Ectodermal cell (in vitro differentiated cells): Measurements from ENCODE around the gene MATN4.

Source experiments
- H3K27ac ChIP-seq: 2 replicates; pipeline ENCODE4 v1.7.0; 2013; ENCODE audit warnings: mild to moderate bottlenecking, low read depth, low read length; ENCODE audit not compliant: insufficient read depth, poor library complexity, severe bottlenecking
- H3K27me3 ChIP-seq: 2 replicates; pipeline ENCODE4 v1.7.0; 2013; ENCODE audit warnings: mild to moderate bottlenecking, low read length; ENCODE audit not compliant: insufficient read depth, control insufficient read depth, poor library complexity, severe bottlenecking
- H3K36me3 ChIP-seq: one replicate; pipeline ENCODE4 v1.7.0; 2013; ENCODE audit warnings: low read length; ENCODE audit not compliant: control insufficient read depth, insufficient read depth
- H3K4me1 ChIP-seq: one replicate; pipeline ENCODE4 v1.7.0; 2013; ENCODE audit warnings: low read length; ENCODE audit not compliant: control insufficient read depth, insufficient read depth
- H3K4me3 ChIP-seq: 2 replicates; pipeline ENCODE4 v1.7.0; 2013; ENCODE audit warnings: low read depth, low read length, control low read depth; ENCODE audit not compliant: insufficient read depth
- H3K9me3 ChIP-seq: 2 replicates; pipeline ENCODE4 v1.7.0; 2013; ENCODE audit warnings: mild to moderate bottlenecking, low read length, moderate library complexity; ENCODE audit not compliant: control insufficient read depth
- WGBS, 2 experiments: methylation state at CpG; one replicate each; pipeline ENCODE4 v1.1.7; 2013; ENCODE audit warnings: missing lambda C conversion rate in 2 of 2; 5-methylcytosine and 5-hydroxymethylcytosine counted together

Gene MATN4

DNA sequence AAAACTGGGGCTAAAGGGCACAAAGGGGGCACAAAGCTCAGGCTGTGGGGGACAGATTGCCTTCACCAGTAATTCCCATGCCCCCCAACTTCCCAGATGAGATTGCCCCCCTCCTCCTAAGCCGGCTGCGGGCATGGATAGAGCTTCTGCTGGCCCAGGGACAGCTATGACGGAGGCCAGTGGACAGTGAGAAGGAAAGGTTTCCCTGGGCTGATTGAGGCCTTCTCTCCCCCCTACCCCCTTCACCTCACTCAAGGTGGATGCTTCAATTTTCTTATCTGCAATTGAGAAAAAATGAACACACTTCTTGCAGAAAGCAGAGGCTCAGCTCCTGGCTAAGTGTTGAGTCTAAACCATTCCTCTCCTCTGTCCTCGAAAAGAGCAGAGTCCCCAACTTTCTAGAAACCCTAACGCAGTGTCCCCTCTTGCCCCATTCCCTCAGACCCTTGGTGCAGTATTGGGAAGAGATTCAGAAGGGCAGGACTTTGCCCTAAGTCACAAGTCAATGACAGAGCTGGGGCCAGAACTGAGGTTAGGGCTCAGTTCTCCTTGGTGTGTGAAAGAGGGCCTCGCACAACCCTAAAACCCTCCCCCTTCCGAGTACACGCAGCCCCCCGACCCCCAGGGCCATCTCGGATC, 39.3 kb upstream of the MATN4 start:
- H3K9me3 ChIP-seq: no peaks in the 10 kb centered on the region
- H3K4me1 ChIP-seq: peaks cover 47% of the 10 kb centered on the region
- H3K27ac ChIP-seq: no peak overlapping the region
- peak overlapping the region; percentile 64 for H3K4me3 ChIP-seq
- H3K27me3 ChIP-seq: no peaks in the 10 kb centered on the region
- 4 to 8% methylated on average over 9 to 10 of the region's 10 CpGs for WGBS, 2 experiments
- no peaks in the 10 kb centered on the region for H3K36me3 ChIP-seq

DNA sequence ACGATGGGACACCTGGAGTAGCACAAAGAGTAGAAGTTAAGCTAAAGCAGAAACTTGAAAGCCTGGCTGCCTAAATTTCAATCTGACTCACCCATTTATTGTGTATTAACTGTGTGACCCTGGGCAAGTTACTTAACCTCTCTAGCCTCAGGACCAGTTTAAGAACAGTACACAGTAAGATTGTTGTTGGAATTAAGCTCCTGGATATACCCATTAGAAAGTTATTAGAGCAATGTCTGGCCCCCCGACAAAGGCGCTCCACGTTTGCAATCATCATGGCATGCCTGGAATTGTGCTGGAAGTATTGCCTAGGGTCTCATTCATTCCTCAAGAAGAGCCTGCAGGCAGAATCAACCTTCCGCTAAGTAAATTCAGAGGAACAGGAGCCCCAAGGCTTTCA, 38.8 kb upstream of the MATN4 start:
- no peak overlapping the region for H3K27ac ChIP-seq
- peaks cover 53% of the 10 kb centered on the region for H3K4me1 ChIP-seq
- WGBS, 2 experiments: 50 to 63% methylated on average over 5 of the region's 5 CpGs
- H3K27me3 ChIP-seq: no peaks in the 10 kb centered on the region
- no peaks in the 10 kb centered on the region for H3K9me3 ChIP-seq
- H3K4me3 ChIP-seq: peak overlapping the region; percentile 64
- no peaks in the 10 kb centered on the region for H3K36me3 ChIP-seq

DNA sequence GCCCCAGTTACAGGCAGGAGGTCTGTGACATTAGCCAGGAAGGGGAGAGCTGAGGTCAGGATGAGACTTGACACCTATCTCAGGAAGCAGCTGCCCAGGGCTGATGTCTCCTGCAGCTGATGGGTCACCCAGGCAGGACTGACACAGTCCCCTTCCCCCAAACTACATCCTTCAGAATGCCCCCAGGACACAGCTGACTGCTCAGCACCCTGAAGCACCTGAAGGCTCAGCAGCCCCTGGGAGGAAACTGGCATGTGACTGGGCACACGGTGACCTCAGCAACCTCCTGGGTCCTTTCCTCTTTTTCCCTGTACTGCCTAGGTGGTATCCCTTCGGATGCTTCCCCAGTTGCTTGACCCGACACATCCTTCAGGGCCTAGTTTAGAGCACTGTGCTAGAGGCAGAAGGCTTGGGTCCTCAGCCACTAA, 38.2 kb upstream of the MATN4 start:
- Histone ChIP-seq H3K27me3 (no peaks in the 10 kb centered on the region), H3K36me3 (no peaks in the 10 kb centered on the region), H3K27ac (no peak overlapping the region), H3K9me3 (no peaks in the 10 kb centered on the region), H3K4me1 (peaks cover 58% of the 10 kb centered on the region), H3K4me3 (no peak overlapping the region)
- WGBS, 2 experiments: 69 to 73% methylated on average over 3 of the region's 3 CpGs

DNA sequence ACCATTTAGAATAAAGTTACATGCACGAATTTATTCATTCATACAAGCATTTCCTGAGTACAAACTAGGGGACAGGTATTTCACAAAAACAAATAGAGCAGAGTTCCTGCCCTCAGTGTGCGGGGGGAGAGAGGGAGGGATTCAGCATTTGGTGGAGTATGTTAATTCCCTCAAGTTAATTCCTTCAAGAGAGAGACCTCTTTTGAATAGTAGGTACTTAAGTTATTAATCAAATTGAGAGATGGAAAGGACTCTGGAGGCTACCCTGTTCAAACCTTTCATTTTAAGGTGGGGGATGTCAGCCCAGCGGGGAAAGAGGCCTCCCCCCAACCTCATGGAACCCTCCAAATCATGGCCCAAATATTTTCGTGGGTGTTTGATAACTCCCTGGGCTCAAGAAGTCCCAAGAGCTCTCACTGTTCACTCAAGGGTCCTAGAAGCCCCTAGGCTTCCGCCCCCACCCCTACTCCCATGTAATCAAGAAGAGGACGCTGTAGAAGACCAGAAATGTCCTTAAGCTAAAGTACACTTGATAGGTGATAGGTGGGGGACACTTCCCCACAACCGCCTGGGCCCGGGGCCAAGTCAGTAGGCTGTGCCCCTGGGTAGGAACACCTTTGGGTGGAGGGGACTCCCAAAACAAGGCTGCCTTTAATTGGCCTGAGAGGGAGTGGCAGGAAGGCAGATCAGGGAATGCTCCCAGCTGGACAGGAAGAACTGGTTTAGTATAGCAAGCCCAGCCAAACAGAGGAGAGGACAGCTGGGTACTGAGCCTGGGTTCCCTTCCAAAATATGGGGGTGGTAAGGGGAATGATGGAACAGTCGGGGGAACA, 37.2 kb upstream of the MATN4 start:
- no peak overlapping the region for H3K4me3 ChIP-seq
- WGBS, 2 experiments: 70 to 71% methylated on average over 7 to 9 of the region's 9 CpGs
- no peaks in the 10 kb centered on the region for H3K27me3 ChIP-seq
- H3K36me3 ChIP-seq: no peaks in the 10 kb centered on the region
- H3K9me3 ChIP-seq: no peaks in the 10 kb centered on the region
- H3K4me1 ChIP-seq: peaks cover 68% of the 10 kb centered on the region
- H3K27ac ChIP-seq: no peak overlapping the region

DNA sequence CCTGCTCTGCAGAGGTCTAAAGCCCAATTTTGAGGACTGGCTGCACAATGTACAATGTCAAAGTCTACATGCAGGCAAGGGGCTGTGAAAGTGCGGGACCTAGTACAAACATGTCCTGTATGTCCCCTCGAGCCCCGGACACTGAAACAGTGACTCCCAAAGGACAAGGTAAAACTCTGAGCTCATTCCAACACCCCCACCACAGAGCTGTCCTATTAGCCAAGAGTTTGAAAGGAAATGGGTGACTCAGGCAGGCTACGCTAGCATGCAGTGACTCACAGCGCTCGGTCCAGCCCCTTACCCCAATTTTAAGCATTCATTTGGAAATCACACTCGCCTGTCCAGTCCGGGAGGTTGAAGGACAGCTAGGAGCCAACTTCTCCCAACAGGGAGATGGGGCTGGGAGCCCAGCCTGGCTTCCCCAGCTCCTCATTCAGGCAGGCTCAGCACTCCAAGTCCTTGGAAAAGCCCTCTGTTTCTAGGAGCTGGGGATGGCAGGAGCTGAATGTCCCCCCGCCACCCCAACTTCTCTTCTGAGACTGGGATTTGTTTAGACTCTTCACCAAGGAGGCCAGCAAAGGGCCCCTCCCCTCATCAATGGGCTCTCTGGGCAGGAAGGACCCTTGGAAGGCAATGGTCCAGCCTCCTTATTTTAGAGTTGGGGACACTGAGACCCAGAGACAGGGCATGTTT, 36.2 kb upstream of the MATN4 start:
- Histone ChIP-seq H3K4me3 (no peak overlapping the region), H3K27ac (no peak overlapping the region), H3K36me3 (no peaks in the 10 kb centered on the region), H3K9me3 (no peaks in the 10 kb centered on the region), H3K27me3 (no peaks in the 10 kb centered on the region), H3K4me1 (peaks cover 68% of the 10 kb centered on the region)
- WGBS, 2 experiments: 66 to 72% methylated on average over 9 of the region's 9 CpGs

DNA sequence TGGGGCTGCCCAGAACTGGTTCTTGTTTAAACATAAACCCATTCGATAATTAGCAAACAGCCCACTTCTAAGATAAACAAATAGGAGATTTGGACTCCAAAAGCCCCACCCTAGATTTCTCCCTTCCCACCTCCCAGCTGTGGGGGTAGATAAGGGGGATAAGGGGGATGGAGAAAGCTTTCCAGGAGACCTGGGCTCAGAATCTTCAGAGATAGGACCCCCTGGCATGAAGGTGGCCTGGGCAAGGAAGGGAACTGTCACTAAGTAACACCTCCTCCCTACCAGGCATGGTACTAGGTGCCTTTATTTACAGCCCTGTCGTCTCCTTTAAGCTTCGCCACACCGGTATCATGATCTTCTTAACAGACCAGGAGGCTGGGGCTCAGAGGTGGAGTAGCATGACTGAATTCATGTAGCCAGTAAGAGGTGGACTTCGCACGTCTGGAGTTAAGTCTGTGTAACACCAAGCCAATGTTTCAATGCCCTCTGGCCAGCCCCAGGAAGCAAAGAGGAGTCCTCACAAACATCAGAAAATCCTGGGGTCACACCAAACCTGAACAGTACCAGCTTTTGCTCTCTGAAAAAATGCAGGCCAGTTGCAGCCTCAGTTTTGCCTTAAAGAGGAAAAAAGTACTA, 35.6 kb upstream of the MATN4 start:
- no peaks in the 10 kb centered on the region for H3K9me3 ChIP-seq
- no peaks in the 10 kb centered on the region for H3K36me3 ChIP-seq
- no peak overlapping the region for H3K27ac ChIP-seq
- no peaks in the 10 kb centered on the region for H3K27me3 ChIP-seq
- H3K4me3 ChIP-seq: no peak overlapping the region
- peaks cover 68% of the 10 kb centered on the region for H3K4me1 ChIP-seq
- WGBS, 2 experiments: 62 to 63% methylated on average over 6 of the region's 6 CpGs

DNA sequence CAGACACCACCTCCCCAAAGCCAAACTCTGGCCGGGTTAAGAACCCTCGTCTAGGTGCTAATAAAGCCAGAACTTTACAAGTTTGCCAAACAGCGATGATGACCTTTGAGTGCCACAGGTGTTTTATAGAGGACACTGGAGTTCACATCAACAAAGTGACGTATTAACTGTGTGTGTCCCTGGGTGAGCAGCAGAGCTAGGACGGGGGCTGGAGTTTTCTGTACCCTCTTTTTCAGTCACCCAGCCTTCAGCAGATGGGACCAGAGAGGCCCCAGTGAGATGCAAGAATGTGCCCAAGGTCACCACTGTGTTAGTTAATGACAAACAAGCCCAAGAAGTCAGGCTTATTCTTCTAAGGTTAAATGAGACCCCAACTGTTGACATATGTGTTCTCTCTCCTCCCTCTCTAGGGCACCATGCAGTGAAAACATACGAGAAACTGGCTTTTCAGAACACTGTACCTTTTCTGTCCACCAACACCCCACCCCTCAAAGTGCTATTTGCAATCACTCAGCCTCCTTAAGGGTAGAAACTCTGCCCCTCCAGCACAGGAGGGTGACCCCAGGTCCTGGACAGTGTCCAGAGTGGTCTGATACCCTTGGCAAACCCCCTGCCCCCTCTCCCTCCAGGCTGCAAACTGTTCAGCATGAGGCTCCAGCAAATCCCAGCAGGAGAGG, 34.9 kb upstream of the MATN4 start:
- Histone ChIP-seq H3K36me3 (no peaks in the 10 kb centered on the region), H3K27ac (no peak overlapping the region), H3K9me3 (no peaks in the 10 kb centered on the region), H3K27me3 (no peaks in the 10 kb centered on the region), H3K4me1 (peaks cover 70% of the 10 kb centered on the region), H3K4me3 (no peak overlapping the region)
- WGBS, 2 experiments: 40% methylated on average over 6 of the region's 6 CpGs

DNA sequence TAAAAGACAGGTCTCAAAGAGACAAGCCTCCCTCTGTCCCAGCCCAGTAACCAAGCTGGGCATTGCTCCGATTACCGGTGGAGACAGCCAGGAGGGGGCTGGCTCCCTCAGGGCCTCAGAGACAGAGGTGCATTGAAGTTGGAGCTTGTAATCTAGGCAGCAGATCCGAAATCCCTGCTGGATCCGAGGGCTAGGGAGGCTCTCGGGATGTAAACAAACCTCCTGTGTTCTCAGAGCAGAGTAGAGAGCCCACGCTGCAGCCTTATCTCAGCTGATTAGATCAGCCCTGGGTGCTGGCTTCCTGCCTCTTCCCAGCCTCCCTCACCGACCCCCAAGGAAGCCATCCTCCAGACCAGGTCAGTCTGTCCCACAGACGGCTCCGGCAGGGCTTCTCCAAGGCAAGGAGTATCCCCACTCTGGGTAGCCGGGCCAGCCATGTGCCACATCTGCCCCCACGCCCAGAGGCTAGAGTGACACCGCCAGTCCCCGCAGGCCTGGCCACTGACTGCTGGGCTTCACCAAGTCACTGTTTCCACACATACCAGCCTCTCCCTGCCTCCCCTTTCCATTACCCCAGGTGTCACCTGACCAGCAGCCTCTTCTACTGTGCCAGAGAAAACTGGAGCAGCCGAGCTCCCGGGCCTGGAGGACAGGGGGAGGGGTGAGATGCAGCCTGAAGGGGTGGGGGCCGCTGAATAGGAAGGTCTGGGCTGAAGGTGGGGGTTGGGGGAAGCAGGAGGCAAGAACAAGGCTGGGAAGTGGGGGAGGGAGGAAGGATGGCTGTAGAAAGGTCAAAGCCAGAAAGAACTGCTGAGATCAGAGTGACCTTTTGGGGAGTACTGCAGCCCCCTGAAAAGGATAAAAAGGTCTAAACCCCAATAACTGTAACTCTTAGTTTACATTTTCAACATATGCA, 34.1 kb upstream of the MATN4 start:
- H3K27me3 ChIP-seq: no peaks in the 10 kb centered on the region
- no peak overlapping the region for H3K4me3 ChIP-seq
- H3K9me3 ChIP-seq: no peaks in the 10 kb centered on the region
- H3K36me3 ChIP-seq: no peaks in the 10 kb centered on the region
- 8 to 9% methylated on average over 16 of the region's 16 CpGs for WGBS, 2 experiments
- peak overlapping the region; percentile 28 for H3K27ac ChIP-seq
- H3K4me1 ChIP-seq: peaks cover 72% of the 10 kb centered on the region

DNA sequence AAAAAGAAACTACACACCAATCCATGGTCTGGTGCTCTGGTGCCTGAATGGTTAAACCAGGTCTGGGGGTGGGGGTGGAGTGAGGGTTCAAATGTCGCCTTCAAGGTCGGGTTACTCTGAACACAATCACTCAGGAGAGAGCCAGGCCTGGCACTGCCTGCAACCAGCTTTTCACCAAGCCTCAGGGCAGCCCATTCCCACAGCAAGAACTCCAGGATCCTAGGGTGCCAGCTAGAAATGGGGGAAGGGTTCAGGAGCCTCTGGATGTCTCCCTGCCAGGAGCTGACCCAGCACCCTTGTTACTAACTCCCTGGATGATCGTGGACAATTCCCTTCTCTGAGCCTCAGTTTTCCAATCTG, 33.5 kb upstream of the MATN4 start:
- Histone ChIP-seq H3K4me3 (no peak overlapping the region), H3K4me1 (peaks cover 67% of the 10 kb centered on the region), H3K36me3 (no peaks in the 10 kb centered on the region), H3K9me3 (no peaks in the 10 kb centered on the region), H3K27ac (peak overlapping the region; percentile 28), H3K27me3 (no peaks in the 10 kb centered on the region)
- 3 to 7% methylated on average over 3 of the region's 3 CpGs for WGBS, 2 experiments
